ENCODE measurements around the gene ZNRF2.

GRCh38 chr7:30379131-30379530, 94.7 kb downstream of the ZNRF2 start:
- TF ChIP-seq, protein P1, sequence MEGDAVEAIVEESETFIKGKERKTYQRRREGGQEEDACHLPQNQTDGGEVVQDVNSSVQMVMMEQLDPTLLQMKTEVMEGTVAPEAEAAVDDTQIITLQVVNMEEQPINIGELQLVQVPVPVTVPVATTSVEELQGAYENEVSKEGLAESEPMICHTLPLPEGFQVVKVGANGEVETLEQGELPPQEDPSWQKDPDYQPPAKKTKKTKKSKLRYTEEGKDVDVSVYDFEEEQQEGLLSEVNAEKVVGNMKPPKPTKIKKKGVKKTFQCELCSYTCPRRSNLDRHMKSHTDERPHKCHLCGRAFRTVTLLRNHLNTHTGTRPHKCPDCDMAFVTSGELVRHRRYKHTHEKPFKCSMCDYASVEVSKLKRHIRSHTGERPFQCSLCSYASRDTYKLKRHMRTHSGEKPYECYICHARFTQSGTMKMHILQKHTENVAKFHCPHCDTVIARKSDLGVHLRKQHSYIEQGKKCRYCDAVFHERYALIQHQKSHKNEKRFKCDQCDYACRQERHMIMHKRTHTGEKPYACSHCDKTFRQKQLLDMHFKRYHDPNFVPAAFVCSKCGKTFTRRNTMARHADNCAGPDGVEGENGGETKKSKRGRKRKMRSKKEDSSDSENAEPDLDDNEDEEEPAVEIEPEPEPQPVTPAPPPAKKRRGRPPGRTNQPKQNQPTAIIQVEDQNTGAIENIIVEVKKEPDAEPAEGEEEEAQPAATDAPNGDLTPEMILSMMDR (IDR thresholded peaks at IDR 0.05) = no peak
- TF ChIP-seq POLR2A (IDR thresholded peaks at IDR 0.05) (no peak), EP300 (IDR thresholded peaks at IDR 0.05; ENCODE audit: low read depth) (no peak)

All from transverse colon (tissue), 3 donors.